SK-N-SH treated with all-trans-retinoic acid at 6 μM for 48 hours (cell line): ENCODE measurements around the gene GNL2.
"Not testable (repeated sequence)": the region's sequence is repeated elsewhere in the genome, so short reads cannot be mapped to it uniquely, and the experiment has no call there.

Experiments
- CSDC2 ChIP-seq: fragments of 250-450 bp; sonication (Bioruptor Pico); IDR thresholded peaks from 2 replicates; pipeline ENCODE4 v1.5.0; 2020; ENCODE audit warnings: mild to moderate bottlenecking, moderate library complexity
- OSR1 ChIP-seq: fragments of 250-450 bp; sonication (Bioruptor Pico); IDR thresholded peaks from 2 replicates; pipeline ENCODE4 v1.8.0; 2022; ENCODE audit warnings: moderate library complexity, mild to moderate bottlenecking, inconsistent platforms
- PPARA ChIP-seq: fragments of 250-450 bp; sonication (Bioruptor Pico); IDR thresholded peaks from 2 replicates; pipeline ENCODE4 v1.5.0; 2020; ENCODE audit warnings: mild to moderate bottlenecking, borderline replicate concordance
- TF ChIP-seq, protein P1 (sequence below): fragments of 250-450 bp; sonication (Bioruptor Pico); IDR thresholded peaks from 2 replicates; pipeline ENCODE4 v1.8.0; 2020; ENCODE audit warnings: mild to moderate bottlenecking, moderate library complexity, borderline replicate concordance

GRCh38 chr1:37532418-37533156, 63.1 kb downstream of the GNL2 start:
- TF ChIP-seq PPARA, OSR1, CSDC2 (CRISPR knock-in tag): not testable (repeated sequence)
- TF ChIP-seq, protein P1, sequence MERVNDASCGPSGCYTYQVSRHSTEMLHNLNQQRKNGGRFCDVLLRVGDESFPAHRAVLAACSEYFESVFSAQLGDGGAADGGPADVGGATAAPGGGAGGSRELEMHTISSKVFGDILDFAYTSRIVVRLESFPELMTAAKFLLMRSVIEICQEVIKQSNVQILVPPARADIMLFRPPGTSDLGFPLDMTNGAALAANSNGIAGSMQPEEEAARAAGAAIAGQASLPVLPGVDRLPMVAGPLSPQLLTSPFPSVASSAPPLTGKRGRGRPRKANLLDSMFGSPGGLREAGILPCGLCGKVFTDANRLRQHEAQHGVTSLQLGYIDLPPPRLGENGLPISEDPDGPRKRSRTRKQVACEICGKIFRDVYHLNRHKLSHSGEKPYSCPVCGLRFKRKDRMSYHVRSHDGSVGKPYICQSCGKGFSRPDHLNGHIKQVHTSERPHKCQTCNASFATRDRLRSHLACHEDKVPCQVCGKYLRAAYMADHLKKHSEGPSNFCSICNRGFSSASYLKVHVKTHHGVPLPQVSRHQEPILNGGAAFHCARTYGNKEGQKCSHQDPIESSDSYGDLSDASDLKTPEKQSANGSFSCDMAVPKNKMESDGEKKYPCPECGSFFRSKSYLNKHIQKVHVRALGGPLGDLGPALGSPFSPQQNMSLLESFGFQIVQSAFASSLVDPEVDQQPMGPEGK (CRISPR knock-in tag), result not testable (repeated sequence)
